ENCODE results near the gene XIRP2. TPM values are rescaled to one million over a fixed set of nuclear protein-coding genes. Genes with fewer than 3 reads are reported as not detected.

XIRP2 gene
- total RNA-seq, 2 donors from 2014 or later, result not detected

GRCh38 chr2:167140767-167141166 lies 252.5 kb downstream of the XIRP2 start:
- Histone ChIP-seq H3K36me3 (no peaks in the 10 kb centered on the region), H3K4me1 (ENCODE audit: control insufficient read depth in 1 of 2, low read depth in 2 of 2) (peaks cover 3 to 26% of the 10 kb centered on the region in 2 donors), H3K27ac (peak overlapping the region in 1 of 2 donors; percentile 43), H3K4me3 (no peak overlapping the region), H3K27me3 (replicated peaks; ENCODE audit: insufficient read depth) (no peaks in the 10 kb centered on the region), H3K9me3 (no peaks in the 10 kb centered on the region)
- DNase-seq (ENCODE audit: low spot score) (peak; percentile 34), ATAC-seq (ENCODE audit: insufficient number of reproducible peaks, low FRiP score, low read depth) (peak; percentile 90)
- TF ChIP-seq CTCF (IDR thresholded peaks at IDR 0.05), result no peak

GRCh38 chr2:167142554-167142953 lies 254.3 kb downstream of the XIRP2 start:
- DNase-seq (ENCODE audit: low spot score) (no peak), ATAC-seq (ENCODE audit: insufficient number of reproducible peaks, low FRiP score, low read depth) (no peak)
- Histone ChIP-seq H3K36me3 (no peaks in the 10 kb centered on the region), H3K27ac (no peak overlapping the region), H3K4me1 (ENCODE audit: control insufficient read depth in 1 of 2, low read depth in 2 of 2) (peaks cover 3 to 26% of the 10 kb centered on the region in 2 donors), H3K9me3 (no peaks in the 10 kb centered on the region), H3K27me3 (replicated peaks; ENCODE audit: insufficient read depth) (no peaks in the 10 kb centered on the region), H3K4me3 (no peak overlapping the region)
- TF ChIP-seq CTCF (IDR thresholded peaks at IDR 0.05), result no peak

- TF ChIP-seq CTCF (IDR thresholded peaks at IDR 0.05), result no peak
- H3K36me3 ChIP-seq, result no peaks in the 10 kb centered on the region
- peaks cover 3 to 26% of the 10 kb centered on the region in 2 donors for H3K4me1 ChIP-seq (ENCODE audit: control insufficient read depth in 1 of 2, low read depth in 2 of 2)
- DNase-seq (ENCODE audit: low spot score) (no peak), ATAC-seq (ENCODE audit: insufficient number of reproducible peaks, low FRiP score, low read depth) (no peak)
- H3K4me3 ChIP-seq, result no peak overlapping the region
- no peak overlapping the region for H3K27ac ChIP-seq
- no peaks in the 10 kb centered on the region for H3K9me3 ChIP-seq
- no peaks in the 10 kb centered on the region for H3K27me3 ChIP-seq (replicated peaks; ENCODE audit: insufficient read depth)
These were observed 256.1 kb downstream of the XIRP2 start for GRCh38 chr2:167144179-167144898.

- Histone ChIP-seq H3K36me3 (no peaks in the 10 kb centered on the region), H3K4me3 (no peak overlapping the region), H3K27me3 (replicated peaks; ENCODE audit: insufficient read depth) (no peaks in the 10 kb centered on the region), H3K4me1 (ENCODE audit: control insufficient read depth in 1 of 2, low read depth in 2 of 2) (peaks cover 0 to 11% of the 10 kb centered on the region in 2 donors), H3K27ac (no peak overlapping the region), H3K9me3 (no peaks in the 10 kb centered on the region)
- ATAC-seq (ENCODE audit: insufficient number of reproducible peaks, low FRiP score, low read depth) (no peak), DNase-seq (ENCODE audit: low spot score) (no peak)
- TF ChIP-seq CTCF (IDR thresholded peaks at IDR 0.05), result no peak
These were observed 259.1 kb downstream of the XIRP2 start for GRCh38 chr2:167147271-167147941.

GRCh38 chr2:167151894-167152293 lies 263.6 kb downstream of the XIRP2 start:
- no peak for TF ChIP-seq CTCF (IDR thresholded peaks at IDR 0.05)
- ATAC-seq (ENCODE audit: insufficient number of reproducible peaks, low FRiP score, low read depth), result no peak
- no peak overlapping the region for H3K27ac ChIP-seq

More at GRCh38 chr2:167151894-167152293, 263.6 kb downstream of the XIRP2 start:
- Histone ChIP-seq H3K4me3 (no peak overlapping the region), H3K36me3 (no peaks in the 10 kb centered on the region), H3K27me3 (replicated peaks; ENCODE audit: insufficient read depth) (no peaks in the 10 kb centered on the region), H3K9me3 (no peaks in the 10 kb centered on the region), H3K4me1 (ENCODE audit: control insufficient read depth in 1 of 2, low read depth in 2 of 2) (no peaks in the 10 kb centered on the region)
- DNase-seq (ENCODE audit: low spot score), result no peak

All from thoracic aorta (tissue), 2 donors.